NCI-H2107 treated with DMSO at 0.1 percent for 48 hours (cell line): ENCODE data around the gene ZNF526.
A peak's percentile ranks its signal among the peaks of the same experiment; 100 is the strongest.

Source experiments
- DNase-seq: peaks from one replicate; lab custom pipeline; 2025; ENCODE audit not compliant: unreplicated experiment; lab: John Stamatoyannopoulos, UW

Gene ZNF526

DNA sequence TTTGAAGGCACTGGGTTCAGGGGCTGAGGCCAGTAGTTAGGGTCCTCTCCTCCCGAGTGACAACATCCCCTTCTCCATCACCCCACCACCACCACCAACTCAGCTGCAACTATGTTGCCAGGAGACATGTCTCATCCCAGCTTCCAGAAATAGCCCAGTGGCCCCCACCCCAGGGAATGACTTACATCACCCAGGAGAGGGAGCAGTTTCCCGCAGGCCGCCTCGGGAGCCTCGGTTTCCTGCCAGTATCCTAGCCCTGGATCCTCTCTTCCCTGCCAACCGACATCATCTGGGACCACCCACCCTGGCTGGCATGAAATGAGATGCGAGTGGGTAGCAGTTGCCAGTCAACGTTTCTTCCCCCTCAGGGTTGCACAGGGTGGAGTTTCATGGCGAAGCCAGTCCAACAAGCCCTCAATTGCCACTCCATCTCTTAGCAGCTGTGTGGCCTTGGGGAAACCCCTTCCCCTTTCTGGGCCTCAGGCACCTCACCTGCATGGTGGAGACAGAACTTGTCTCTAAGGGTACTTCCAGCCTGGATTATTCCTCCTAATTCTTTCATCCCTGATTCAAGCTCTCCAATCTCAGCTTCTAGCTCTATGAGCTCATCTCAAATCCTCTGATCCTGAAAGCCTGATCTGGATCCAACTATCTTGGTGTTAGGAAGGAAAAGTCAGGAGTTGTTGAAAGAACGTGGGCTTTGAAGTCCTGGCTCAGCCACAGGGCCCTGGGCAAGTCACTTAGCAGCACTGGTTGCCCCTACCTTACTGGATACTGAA is 26.2 kb downstream of the ZNF526 start:
- peak; percentile 16 for DNase-seq

DNA sequence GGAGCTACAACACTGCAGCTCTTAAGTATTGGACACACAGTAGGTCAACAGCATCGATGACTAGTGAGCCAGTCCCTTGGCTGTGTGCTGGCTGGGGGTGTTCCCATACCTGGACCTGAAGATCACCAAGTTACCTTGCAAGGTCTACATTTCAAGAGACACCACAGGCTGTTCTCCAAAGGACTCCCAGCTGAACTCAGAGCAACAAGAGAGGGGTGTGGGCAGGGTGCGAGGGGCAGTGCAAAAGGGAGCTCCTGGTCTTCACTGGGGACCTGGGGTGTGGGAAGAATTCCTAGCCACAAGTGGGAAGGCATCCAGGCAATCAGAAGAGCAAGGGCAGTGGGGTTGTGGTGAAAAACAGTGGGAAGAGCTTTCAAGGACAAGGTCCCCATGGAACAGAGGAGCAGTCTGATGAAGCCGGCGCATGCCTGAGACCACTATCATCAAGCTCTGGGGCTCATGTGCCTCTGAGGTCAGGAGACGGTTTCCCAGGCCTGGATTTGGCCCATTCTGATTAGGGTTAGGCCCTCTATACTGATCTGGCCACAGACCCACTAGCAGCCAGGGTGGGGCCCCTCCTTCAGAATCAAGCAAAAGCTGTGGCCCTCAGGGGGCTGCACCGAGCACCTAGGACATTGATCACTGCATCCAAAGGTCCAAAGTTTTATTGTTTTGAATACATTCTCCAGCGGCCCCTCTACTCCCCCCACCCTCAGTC is 27.0 kb downstream of the ZNF526 start:
- DNase-seq, result no peak

DNA sequence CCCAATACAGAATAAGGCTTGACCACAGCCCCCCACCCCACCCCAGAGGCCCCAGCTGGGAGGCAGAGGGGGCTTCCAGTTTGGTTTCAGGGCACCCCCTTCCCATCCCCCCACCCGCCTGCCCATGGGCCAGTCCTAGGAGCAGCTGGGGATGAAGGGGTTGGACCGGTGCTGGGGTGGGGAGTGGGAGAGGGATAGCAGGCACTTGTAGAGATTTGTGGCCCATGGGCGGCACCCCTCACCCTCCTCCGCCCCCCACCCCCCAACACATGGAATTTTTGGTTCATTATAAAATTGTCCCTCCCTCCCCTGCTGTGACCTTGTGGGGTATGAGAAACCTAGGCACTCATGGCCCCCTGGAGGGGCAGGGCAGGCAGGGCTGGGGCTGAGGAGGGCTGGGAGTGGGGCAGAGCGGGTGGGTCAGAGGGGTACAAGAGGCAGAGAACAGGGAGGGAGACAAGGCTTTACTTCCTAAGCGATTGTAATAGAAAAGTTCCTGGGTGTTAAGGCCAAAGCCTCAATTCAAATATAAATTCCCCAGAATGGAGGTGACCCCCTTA is 27.6 kb downstream of the ZNF526 start:
- DNase-seq, result no peak

DNA sequence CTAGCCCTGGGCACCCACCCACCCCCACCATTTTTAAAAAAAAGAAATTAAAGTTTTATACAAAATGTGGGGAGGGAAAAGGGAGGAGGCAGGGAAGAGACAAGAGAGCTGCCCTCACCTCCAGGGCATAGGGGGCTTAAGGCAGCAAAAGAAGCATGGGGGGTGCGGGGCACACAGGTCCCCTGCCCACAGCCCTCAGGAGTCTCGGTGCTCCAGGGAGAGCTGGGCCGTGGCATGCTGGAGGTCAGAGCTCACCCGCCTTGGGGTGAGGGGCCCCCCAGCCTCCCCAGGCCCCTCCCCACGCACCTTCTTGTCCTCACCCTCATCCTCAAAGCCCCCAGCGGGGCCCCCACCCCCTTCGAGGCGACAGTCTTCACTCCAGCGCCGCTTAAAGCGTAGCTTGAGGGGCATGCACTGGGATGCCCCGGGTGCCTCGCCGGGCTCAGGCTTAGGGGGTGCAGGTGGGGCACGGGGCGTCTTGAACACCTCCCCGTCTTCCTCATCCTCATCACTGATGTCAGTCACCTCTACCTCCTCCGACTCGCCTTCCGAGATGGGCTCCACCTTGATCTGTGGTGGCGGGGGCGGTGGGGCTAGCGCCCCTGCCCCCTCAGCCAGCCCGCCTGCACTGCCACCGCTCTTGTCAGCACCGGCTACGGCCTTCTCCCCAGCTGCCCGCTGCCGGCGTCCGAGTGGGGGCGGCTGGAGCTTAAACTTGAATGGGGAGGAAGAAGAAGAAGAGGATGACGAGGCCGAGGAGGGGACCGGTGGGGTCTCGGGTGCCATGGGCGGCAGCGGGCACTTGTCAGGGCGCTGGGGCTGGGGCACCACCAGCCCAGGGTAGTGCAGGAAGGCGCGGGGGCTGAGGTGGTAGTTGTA is 28.4 kb downstream of the ZNF526 start:
- DNase-seq, result no peak

DNA sequence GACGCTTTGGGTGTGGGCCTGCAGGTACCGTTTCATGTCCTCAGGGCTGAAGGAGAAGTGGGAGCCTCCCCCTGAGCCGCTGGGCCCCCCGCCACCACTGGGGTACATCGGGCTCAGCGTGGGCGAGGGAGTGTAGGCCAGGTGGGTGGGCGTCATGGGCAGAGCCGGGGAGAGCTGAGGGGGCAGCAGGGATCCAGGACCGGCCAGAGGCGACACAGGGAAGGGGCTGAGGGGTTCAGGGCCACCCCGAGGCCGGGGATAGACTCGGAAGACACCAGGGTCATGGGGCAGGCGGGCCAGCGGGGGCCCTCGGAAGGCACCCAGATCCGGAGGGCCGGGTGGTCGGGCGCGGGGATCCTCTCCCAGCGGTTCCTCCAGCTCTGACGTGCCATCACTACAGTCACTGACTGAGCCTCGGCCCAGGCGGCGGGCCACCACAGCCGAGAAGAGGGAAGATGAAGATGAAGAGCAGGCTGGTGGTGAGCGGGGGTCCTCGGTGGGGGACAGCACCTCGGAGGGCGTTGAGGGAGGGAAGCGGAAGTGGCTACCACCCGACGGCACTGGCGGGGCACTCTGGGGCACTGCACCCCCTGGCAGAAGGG is 29.1 kb downstream of the ZNF526 start:
- DNase-seq, result no peak

DNA sequence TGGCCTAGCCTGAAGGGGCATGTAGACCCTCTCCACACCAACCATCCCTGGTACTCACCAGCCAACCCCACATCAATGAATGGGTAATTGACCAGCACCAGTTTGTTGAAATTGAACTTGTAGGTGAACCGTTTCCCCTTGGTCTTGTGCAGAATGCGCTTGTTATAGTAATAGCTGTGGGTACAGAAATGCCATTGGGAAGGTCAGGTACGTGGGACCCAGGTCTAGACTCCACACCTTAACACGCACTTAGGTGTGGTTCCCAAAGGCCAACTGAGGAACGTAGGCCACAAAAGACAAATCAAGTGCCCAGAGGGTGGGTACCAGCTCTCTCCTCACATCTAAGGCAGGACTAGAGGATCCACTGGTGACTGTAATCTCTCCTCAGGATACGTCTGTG is 29.7 kb downstream of the ZNF526 start:
- DNase-seq, result no peak

DNA sequence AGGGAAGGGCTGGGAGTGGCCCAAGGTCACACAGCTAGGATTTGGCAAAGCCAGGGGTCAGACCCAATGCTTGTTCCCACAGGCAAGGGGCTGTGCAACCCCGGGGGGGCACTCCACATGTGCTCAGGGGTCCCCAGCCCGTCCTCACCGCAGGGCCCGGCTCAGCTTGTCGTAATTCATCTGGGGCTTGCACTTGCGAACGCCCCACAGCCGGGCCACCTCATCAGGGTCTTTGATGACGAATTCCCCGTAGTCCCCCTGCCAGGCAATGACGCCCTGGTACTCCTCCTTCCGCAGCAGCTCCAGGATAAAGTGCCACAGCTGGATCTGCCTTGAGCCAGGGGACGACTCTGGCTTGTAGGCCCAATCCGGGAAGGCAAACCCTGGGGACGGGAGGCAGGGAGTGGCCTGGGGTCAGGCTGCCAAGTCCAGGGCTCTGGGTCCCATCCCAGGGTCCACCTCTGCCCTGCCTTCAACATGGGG is 30.1 kb downstream of the ZNF526 start:
- no peak for DNase-seq

DNA sequence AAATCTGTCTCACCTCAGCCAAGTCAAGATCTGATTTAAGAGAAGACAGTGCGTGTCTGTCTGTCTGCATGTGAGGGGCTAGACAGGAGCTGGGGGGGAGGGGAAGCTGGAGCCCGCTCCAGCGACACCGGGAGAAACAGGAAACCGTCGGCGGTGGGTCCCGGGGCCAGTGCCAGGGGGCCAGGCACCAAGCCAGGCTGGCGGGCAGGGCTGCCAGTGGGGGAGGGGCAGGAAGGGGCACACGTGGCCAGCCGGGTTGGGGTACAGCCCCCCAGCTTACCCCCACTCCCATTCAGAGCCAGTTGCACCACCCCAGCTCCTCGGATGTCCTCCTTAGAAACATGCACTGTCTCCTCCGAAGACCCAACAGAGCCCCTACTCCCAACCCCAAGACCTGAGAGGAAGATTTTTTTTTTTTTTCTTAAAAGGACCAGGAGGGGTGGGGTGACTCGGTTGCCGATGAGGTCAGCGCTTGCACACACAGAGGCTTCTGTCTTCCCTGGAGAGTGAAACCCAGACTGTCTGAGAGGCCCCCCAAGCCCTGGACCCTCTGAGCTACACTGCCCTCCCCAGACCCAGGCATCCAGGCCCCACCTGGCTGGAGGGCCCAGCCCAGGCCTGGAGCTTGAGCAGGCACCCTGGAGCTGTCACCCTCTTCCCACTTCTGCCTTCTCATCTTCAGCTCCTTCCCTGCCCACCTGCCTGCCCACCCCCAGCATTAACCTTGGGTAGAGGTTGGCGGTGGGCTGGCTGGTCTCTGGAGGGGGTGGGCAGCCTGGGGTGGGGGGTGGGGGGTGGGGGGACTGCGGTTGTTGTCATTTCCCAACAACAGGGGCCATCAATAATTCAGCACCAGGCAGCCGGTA is 30.8 kb downstream of the ZNF526 start:
- no peak for DNase-seq

DNA sequence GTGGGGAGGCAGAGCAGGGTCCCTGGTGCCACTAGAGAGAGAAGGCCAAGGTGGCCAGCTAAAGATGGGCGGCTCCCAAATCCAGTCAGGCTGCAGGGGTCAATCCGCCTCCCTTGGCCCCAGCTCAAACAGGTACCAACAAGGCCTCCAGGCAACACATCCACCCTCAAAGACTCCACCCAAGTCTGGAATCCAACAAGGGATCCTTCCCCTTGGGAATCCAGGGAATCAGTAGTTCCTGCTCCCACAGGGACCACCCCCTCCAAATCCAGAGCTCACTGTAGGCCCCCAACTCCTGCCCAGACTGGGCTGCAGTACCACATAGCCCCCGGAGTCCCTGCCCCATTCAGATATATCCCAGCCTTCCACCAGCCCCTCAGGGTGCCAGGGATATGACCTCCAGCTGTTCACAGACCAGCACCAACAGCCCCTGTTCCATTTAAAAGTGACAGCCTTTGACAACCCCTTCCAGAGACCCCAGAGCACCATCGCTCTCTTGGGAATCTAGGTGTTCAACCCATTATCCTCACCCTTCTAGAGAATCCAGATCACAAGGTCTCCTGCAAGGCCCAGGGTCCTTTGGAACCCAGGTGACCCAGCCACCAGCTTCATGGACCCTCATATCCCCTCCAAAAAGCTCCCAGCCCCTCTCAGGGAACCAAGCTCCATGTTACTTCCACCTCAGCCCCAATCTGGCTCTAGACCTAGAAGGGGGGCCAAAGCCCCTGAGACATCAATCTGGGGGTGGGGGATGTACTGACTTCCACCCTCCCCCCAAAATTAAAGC is 31.7 kb downstream of the ZNF526 start:
- no peak for DNase-seq

DNA sequence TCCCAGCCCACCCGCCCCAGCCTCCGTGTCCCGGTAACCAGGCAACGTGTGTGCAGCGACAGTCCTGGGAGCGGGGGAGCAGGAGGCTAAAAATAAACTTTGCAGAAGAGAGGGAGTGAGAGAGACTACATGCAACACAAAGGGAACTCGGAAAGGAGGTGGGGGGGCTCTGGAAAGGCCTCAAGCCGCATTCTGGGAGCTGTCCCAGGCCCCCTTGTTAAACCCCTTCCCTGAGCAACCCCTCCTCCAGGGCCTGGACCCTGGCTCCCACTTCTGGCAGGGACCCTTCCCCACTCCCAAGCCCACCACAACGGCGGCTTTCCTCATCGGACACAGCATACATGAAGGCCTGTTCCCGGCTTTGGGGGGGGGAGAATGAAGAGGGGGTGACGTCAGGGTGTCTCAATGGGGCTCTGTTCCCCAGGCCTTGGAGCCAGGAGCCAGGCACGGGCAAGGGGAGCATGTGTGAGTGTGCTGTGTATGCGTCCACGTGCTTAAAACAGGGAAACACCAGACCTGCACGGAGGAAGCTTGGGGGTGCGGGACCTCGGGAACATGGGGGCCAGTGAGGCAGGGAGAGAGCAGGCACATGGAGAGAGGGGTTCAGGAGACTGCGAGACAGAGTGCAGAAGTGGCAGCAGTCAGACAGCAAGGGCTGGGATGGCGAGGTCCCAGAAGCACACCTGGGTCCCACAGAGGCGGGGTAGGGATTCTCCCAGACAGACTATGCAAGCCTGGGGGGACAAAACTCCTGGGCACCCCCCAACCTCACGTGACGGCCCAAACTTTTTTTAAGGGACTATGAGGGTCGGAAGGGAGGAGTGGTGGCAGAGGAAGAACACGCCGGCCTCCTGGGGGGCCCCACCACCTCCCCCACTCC is 32.5 kb downstream of the ZNF526 start:
- no peak for DNase-seq

DNA sequence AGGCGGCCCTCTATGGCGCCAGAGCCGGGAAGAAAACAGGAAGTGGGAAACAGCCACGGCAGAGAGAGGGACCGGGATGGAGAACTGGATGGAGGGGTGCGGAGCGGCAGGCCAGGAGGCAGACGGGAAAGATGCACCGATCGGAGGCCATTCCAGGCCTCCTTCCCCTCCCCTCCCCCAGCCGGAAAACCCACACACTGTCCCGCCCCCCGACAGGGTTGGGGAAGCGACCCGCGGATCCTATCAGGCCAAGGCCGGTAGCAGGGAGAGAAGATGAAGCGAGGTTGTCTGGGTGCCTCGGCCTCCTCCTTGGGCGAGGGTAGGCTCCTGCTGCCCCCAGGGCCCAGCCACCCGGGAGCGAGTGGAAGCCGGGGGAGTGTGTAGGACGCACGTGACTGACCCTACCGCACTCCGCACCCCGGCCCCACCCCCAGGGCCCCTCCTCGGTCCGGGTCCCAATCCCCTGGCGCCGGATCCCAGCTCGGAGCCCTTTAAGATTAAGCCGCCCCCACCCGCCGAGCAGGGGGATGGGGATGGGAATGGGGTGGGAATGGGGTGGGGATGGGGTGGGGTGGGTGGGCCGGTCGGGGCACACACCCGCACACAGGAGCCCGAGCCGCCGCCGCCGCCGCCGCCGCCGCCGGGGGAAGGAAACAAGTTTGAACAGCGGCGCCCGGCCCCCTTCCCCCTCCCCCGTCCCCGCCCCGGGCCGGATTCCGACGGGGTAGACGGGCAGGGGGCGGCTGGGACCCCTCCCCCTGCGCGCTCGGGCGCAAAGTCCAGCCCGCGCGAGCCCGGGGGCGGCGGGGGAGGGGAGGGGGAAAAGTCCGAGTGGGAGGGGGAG is 33.4 kb downstream of the ZNF526 start:
- DNase-seq, result no peak

DNA sequence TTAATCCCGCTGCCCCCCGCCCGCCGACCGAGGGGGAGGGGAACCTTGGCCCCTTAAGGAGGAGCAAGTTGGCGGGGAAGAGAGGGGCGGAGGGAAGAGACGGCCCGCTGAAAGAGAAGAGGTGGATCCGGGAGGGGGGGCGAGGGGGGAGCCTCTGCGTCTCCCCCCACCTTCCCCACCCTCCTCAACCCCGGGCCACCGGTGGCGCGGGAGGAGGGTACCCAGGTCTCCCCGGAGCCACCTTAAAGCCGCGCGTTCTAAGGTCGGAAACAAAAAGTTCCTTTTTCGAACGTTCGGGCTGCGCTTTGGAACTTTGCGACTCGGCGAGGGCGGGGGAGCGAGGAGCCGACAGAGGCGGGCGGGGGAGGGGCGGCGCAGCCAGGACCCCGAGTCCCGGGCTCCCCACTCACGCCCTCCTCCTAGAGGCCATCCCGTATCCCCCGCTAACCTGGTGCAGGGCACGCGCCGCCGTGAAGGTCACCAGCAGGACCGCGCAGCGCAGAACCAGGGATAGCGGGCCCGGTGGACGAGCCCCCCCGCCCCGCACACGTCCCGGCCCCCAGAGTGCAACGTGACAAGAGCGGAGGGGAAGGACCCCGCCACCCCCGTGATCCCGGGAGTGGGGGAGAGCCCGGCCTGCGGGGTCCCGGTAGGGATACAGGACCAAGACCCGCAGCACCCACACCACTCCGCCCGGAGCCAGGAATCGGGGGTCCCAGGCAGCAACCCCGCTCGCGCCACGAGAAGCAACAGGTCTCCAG is 34.2 kb downstream of the ZNF526 start:
- no peak for DNase-seq

DNA sequence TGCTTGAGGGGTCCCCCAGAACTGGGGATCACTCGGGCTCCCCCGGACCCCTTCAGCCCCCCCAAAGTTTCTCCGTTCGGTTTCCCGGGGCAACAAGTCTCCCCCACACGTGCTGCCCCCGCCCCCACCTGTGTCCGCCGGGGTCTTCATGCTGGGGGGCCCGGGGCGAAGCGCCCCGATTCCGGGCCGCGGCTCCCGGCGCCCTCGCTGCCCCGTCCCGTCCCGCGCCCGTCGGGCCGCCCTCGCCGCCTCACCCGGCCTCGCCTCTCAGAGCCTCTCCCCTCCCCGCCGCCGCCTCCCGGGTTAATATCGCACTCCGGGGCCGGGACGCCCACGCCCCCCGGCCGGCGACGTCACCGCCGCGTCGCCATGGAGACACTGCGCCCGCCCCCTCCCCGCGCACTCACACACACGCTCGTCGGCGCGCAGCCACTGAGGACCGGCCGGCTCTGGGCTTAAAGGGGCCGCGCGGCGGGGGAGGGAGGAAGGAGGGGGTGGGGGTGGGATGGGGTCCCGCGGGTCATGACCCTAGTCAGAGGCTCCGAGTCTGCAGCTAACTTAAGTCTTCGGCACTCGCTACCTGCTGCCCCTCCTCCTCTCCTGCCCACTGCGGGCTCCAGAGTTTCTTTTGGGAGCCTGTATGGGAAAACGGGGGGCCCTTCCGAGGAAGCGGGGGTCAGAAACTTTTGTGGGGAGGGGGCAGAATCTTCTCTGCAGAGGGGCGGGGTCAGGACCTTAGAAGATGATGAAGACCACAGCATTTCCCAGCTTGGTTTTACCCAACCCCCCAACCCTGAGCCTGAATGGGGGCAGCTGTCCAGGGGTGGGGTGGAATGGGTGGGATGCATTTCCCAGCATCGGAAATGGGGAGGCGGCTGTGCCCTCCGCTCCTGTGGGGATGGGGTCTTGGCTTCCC is 35.0 kb downstream of the ZNF526 start, which contains the start of gene ERF:
Gene ERF, minus strand, starts transcription at position 279 of the 916 bp plus-strand sequence. Its CDS starts 129 bp downstream, at position 150.
- DNase-seq, result peak; percentile 18

DNA sequence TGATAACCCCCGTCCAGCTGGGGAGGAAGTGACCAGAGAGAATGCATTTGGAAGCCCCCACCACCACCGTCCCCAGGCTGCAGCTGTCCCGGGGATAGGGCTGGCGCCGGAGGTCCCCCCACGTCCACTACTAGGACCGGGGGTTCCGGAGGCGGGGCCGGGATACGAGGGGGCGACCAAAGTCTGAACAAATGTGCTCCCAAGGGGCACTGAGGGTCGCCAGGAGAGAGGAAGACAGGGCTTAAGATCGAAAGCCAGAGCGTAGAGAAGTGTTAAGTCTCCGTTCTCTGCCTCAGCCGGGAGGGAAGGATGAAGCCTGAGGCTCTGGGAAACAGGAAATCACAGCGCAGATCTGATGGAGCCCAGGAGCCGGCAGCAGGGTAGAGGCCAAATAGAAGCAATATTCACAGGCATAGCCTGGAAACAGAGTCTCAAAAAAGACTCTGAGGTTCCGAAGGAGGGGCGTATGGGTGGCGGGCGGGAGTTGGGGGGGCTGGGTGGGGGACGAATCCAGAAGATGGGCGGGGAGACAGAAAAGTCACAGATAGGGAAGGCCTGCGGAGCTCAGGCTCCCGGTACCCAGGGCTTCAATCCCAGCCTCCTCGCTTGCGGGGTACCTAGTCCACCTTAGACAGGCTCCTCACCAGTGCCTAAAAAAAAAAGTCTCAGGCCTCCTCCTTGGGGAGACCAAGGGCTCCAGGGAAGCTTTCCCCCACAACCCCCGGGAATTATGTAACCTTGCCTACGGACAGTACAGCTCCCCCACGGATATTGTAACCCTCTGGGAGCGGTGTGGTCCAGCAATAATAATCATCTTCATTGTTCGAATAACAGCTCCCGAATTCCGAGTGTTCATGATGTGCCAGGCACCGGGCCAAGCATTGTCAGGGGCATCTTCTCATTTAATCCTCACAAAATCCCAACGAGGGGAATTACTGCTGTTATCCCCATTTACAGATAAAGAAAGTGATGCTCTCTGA is 35.9 kb downstream of the ZNF526 start:
- DNase-seq, result peak; percentile 23
